GM19351 (cell line): Measurements from ENCODE around the gene CCDC32.
"Not testable (repeated sequence)": the region's sequence is repeated elsewhere in the genome, so short reads cannot be mapped to it uniquely, and the experiment has no call there.

Source experiments
- ATAC-seq: cut with Tn5 transposase; IDR thresholded peaks from one replicate; pipeline ENCODE4 v1.9.1; 2021; ENCODE audit warnings: mild to moderate bottlenecking, moderate library complexity; ENCODE audit not compliant: unreplicated experiment

CCDC32 gene

GRCh38 chr15:40564591-40565332 is at the start of gene CCDC32:
CCDC32 (minus strand) TSS chr15:40565042; CDS start chr15:40563015, 2,027 bp downstream.
- ATAC-seq: peak; percentile 94

GRCh38 chr15:40613080-40613479 is 48.2 kb upstream of the CCDC32 start:
- ATAC-seq: no peak

GRCh38 chr15:40603935-40604334 is 39.1 kb upstream of the CCDC32 start:
- no peak for ATAC-seq

GRCh38 chr15:40600956-40601355 is 36.1 kb upstream of the CCDC32 start:
- no peak for ATAC-seq

GRCh38 chr15:40598672-40599071 is 33.8 kb upstream of the CCDC32 start:
- ATAC-seq: no peak

- ATAC-seq: no peak
Measured at GRCh38 chr15:40598126-40598525, 33.3 kb upstream of the CCDC32 start.

- no peak for ATAC-seq
Measured at GRCh38 chr15:40597024-40597423, 32.2 kb upstream of the CCDC32 start.

- no peak for ATAC-seq
Measured at GRCh38 chr15:40595773-40596172, 30.9 kb upstream of the CCDC32 start.

- ATAC-seq: no peak
Measured at GRCh38 chr15:40595219-40595618, 30.4 kb upstream of the CCDC32 start.

- peak; percentile 40 for ATAC-seq
Measured at GRCh38 chr15:40594429-40594836, 29.6 kb upstream of the CCDC32 start.

- peak; percentile 69 for ATAC-seq
Measured at GRCh38 chr15:40593588-40594428, 29.0 kb upstream of the CCDC32 start, which contains the start of gene KNL1. KNL1 (plus strand) TSS chr15:40594249; CDS start chr15:40602932, 8,683 bp downstream.

GRCh38 chr15:40593165-40593564 is 28.3 kb upstream of the CCDC32 start:
- ATAC-seq: no peak

- no peak for ATAC-seq
Measured at GRCh38 chr15:40591389-40591788, 26.5 kb upstream of the CCDC32 start.

GRCh38 chr15:40590667-40591050 is 25.8 kb upstream of the CCDC32 start:
- ATAC-seq: no peak

GRCh38 chr15:40584191-40584590 is 19.3 kb upstream of the CCDC32 start:
- no peak for ATAC-seq

GRCh38 chr15:40582726-40583246 is 17.9 kb upstream of the CCDC32 start:
- no peak for ATAC-seq

GRCh38 chr15:40581796-40582195 is 17.0 kb upstream of the CCDC32 start:
- ATAC-seq: not testable (repeated sequence)

- no peak for ATAC-seq
Measured at GRCh38 chr15:40578892-40579291, 14.1 kb upstream of the CCDC32 start.

- not testable (repeated sequence) for ATAC-seq
Measured at GRCh38 chr15:40576914-40577313, 12.1 kb upstream of the CCDC32 start.

GRCh38 chr15:40575113-40575512 is 10.3 kb upstream of the CCDC32 start:
- ATAC-seq: no peak

- ATAC-seq: peak; percentile 61
Measured at GRCh38 chr15:40569129-40569953, 4.5 kb upstream of the CCDC32 start, which contains the start of gene RPUSD2. RPUSD2 (plus strand) TSS chr15:40569299; CDS start chr15:40569338, 39 bp downstream.
